A204.1 (cell line): ENCODE results near the gene CYTH3.
"Not testable (repeated sequence)": the region's sequence is repeated elsewhere in the genome, so short reads cannot be mapped to it uniquely, and the experiment has no call there.

Source experiments
- FAIRE-seq: peaks from 2 replicates; lab custom pipeline; 2012; peaks lifted over from hg19 to GRCh38; lab: Jason Lieb, UNC

Gene CYTH3

GRCh38 chr7:6165521-6166320 is 106.7 kb downstream of the CYTH3 start:
- FAIRE-seq = no peak

GRCh38 chr7:6165075-6165474 is 107.3 kb downstream of the CYTH3 start:
- no peak for FAIRE-seq

GRCh38 chr7:6164491-6164890 is 107.9 kb downstream of the CYTH3 start:
- no peak for FAIRE-seq

- no peak for FAIRE-seq
Observed at GRCh38 chr7:6164010-6164409, 108.4 kb downstream of the CYTH3 start.

- no peak for FAIRE-seq
Observed at GRCh38 chr7:6163402-6163801, 109.0 kb downstream of the CYTH3 start.

GRCh38 chr7:6162650-6163366 is 109.6 kb downstream of the CYTH3 start:
- FAIRE-seq = no peak

GRCh38 chr7:6162331-6162620 is 110.1 kb downstream of the CYTH3 start:
- no peak for FAIRE-seq

- FAIRE-seq = no peak
Observed at GRCh38 chr7:6161463-6162330, 110.7 kb downstream of the CYTH3 start.

- no peak for FAIRE-seq
Observed at GRCh38 chr7:6160191-6160623, 112.2 kb downstream of the CYTH3 start.

- FAIRE-seq = no peak
Observed at GRCh38 chr7:6159524-6160031, 112.8 kb downstream of the CYTH3 start.

- FAIRE-seq = no peak
Observed at GRCh38 chr7:6159097-6159483, 113.3 kb downstream of the CYTH3 start.

- FAIRE-seq = no peak
Observed at GRCh38 chr7:6158424-6159096, 113.9 kb downstream of the CYTH3 start.

- FAIRE-seq = no peak
Observed at GRCh38 chr7:6157685-6158423, 114.6 kb downstream of the CYTH3 start.

GRCh38 chr7:6156734-6157133 is 115.7 kb downstream of the CYTH3 start:
- no peak for FAIRE-seq

GRCh38 chr7:6155596-6155995 is 116.8 kb downstream of the CYTH3 start:
- FAIRE-seq = no peak

- no peak for FAIRE-seq
Observed at GRCh38 chr7:6154542-6155404, 117.7 kb downstream of the CYTH3 start.

GRCh38 chr7:6153646-6154541 is 118.5 kb downstream of the CYTH3 start:
- no peak for FAIRE-seq

- FAIRE-seq = no peak
Observed at GRCh38 chr7:6151994-6152735, 120.3 kb downstream of the CYTH3 start.

GRCh38 chr7:6151527-6151926 is 120.9 kb downstream of the CYTH3 start:
- not testable (repeated sequence) for FAIRE-seq
